ENCODE data around the gene PTTG1.

- TF ChIP-seq CTCF (conservative IDR thresholded peaks at IDR 0.05 in 1 of 2, IDR thresholded peaks at IDR 0.05 in 1 of 2; ENCODE audit: extremely low read depth in 1 of 2, insufficient read depth in 1 of 2, low read depth in 1 of 2, low read length in 2 of 2) (no peak), EZH2 (IDR thresholded peaks at IDR 0.05; ENCODE audit: borderline replicate concordance, low read length) (no peak)
Observed at GRCh38 chr5:160462167-160462566, 40.5 kb downstream of the PTTG1 start.
